ENCODE data around the gene NDUFB6.
"Not testable (repeated sequence)": the region's sequence is repeated elsewhere in the genome, so short reads cannot be mapped to it uniquely, and the experiment has no call there.

NDUFB6 gene

DNA sequence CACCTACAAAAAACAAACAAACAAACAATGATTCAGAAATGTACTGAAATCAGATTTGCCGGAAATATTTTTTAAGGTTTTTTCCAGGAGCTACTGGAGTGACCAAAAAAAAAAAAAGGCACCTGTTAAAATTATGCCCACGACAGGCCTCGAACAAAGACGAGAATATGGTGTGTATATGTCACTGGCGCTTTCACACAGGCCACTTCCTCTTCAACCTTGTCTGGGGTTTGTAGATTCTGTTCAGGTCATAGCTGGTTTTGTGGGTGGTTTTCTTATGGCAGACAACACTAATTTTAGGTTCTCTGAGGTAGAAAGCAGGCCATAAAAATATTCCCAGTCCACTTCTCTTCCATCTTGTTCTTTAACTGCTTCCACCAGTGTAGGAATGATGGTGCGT is 7.0 kb downstream of the NDUFB6 start:
- Histone ChIP-seq H3K9ac (ENCODE audit: low read length) (no peak overlapping the region), H3K27me3 (ENCODE audit: control insufficient read depth, insufficient read depth, low read length) (no peaks in the 10 kb centered on the region), H3K27ac (ENCODE audit: low read length) (no peak overlapping the region), H3K36me3 (ENCODE audit: control insufficient read depth, low read depth, low read length) (peaks cover 34% of the 10 kb centered on the region), H3K9me3 (ENCODE audit: control insufficient read depth, low read depth, low read length) (no peaks in the 10 kb centered on the region), H3K4me3 (ENCODE audit: low read length) (no peak overlapping the region), H3K4me1 (ENCODE audit: control insufficient read depth, low read depth, low read length) (no peaks in the 10 kb centered on the region)

DNA sequence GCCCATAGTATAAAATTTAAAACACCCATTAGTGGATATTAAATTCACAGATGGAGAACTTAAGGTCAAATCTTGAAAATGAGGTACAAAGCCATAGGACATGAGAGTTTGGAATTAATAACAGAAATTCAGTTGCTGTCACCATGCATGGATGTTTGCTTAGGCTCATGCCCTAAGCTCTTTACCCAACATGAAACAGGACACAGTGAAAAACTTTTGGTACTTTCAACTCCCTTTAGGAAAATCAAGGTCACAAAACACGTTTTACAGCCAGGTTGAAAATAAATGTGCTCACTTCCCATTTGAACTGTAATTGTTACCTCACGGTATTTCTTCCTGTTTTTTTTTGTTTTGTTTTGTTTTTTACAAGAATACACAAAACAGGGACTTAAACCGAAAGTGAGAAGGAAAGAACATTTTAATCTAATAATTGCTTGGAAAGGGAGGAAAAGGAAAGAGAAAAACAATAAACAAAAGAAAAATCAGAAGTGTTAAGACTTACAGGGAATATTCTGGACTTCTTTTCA is 14.5 kb downstream of the NDUFB6 start:
- Histone ChIP-seq H3K4me1 (ENCODE audit: control insufficient read depth, low read depth, low read length) (no peaks in the 10 kb centered on the region), H3K36me3 (ENCODE audit: control insufficient read depth, low read depth, low read length) (no peaks in the 10 kb centered on the region), H3K27me3 (ENCODE audit: control insufficient read depth, insufficient read depth, low read length) (no peaks in the 10 kb centered on the region), H3K4me3 (ENCODE audit: low read length) (no peak overlapping the region), H3K27ac (ENCODE audit: low read length) (no peak overlapping the region), H3K9me3 (ENCODE audit: control insufficient read depth, low read depth, low read length) (no peaks in the 10 kb centered on the region), H3K9ac (ENCODE audit: low read length) (no peak overlapping the region)

DNA sequence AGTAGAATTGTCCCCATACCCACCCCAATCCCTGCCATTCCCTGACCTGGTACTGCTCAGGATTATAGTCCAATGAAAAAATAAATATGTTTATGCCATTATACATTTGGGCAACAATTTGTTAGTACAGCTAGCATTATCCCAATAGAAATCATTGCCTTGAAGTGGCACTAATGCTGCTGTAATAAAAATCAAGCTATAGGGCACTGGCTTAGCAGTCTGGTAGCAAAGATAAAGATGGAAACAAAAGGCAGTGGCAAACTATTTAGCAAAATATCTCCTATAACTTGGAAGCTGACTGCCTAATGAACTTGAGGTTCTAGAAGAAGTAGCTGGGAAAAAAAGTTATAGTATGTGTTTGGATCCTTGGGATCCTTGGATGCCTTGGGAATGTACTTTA is 18.4 kb downstream of the NDUFB6 start:
- Histone ChIP-seq H3K27ac (ENCODE audit: low read length) (no peak overlapping the region), H3K36me3 (ENCODE audit: control insufficient read depth, low read depth, low read length) (no peaks in the 10 kb centered on the region), H3K27me3 (ENCODE audit: control insufficient read depth, insufficient read depth, low read length) (no peaks in the 10 kb centered on the region), H3K4me3 (ENCODE audit: low read length) (no peak overlapping the region), H3K4me1 (ENCODE audit: control insufficient read depth, low read depth, low read length) (peaks cover 3% of the 10 kb centered on the region), H3K9me3 (ENCODE audit: control insufficient read depth, low read depth, low read length) (no peaks in the 10 kb centered on the region), H3K9ac (ENCODE audit: low read length) (no peak overlapping the region)

- H3K4me1 ChIP-seq (ENCODE audit: control insufficient read depth, low read depth, low read length), result peaks cover 3% of the 10 kb centered on the region
- no peaks in the 10 kb centered on the region for H3K36me3 ChIP-seq (ENCODE audit: control insufficient read depth, low read depth, low read length)
- no peaks in the 10 kb centered on the region for H3K9me3 ChIP-seq (ENCODE audit: control insufficient read depth, low read depth, low read length)
- no peak overlapping the region for H3K9ac ChIP-seq (ENCODE audit: low read length)
- no peaks in the 10 kb centered on the region for H3K27me3 ChIP-seq (ENCODE audit: control insufficient read depth, insufficient read depth, low read length)
- no peak overlapping the region for H3K4me3 ChIP-seq (ENCODE audit: low read length)
- H3K27ac ChIP-seq (ENCODE audit: low read length), result no peak overlapping the region
Measured at GRCh38 chr9:32554107-32554506, 18.9 kb downstream of the NDUFB6 start.

GRCh38 chr9:32552172-32552872 is 20.6 kb downstream of the NDUFB6 start, which contains the start of the genes SMIM27 and TOPORS:
TSS of gene SMIM27 (plus strand) at chr9:32552327. CDS start at chr9:32552435, 108 bp downstream.
TSS of gene TOPORS (minus strand) at chr9:32552586. CDS start at chr9:32552436, 150 bp downstream.
- Histone ChIP-seq H3K36me3 (ENCODE audit: control insufficient read depth, low read depth, low read length) (no peaks in the 10 kb centered on the region), H3K9ac (ENCODE audit: low read length) (peak within 1 kb of the TSS; percentile 92), H3K4me1 (ENCODE audit: control insufficient read depth, low read depth, low read length) (peaks cover 3% of the 10 kb centered on the region), H3K27me3 (ENCODE audit: control insufficient read depth, insufficient read depth, low read length) (no peaks in the 10 kb centered on the region), H3K27ac (ENCODE audit: low read length) (peak within 1 kb of the TSS; percentile 89), H3K4me3 (ENCODE audit: low read length) (peak within 1 kb of the TSS; percentile 79), H3K9me3 (ENCODE audit: control insufficient read depth, low read depth, low read length) (no peaks in the 10 kb centered on the region)

- H3K27ac ChIP-seq (ENCODE audit: low read length), result peak overlapping the region; percentile 89
- H3K36me3 ChIP-seq (ENCODE audit: control insufficient read depth, low read depth, low read length), result no peaks in the 10 kb centered on the region
- H3K4me3 ChIP-seq (ENCODE audit: low read length), result peak overlapping the region; percentile 79
- no peaks in the 10 kb centered on the region for H3K9me3 ChIP-seq (ENCODE audit: control insufficient read depth, low read depth, low read length)
- peak overlapping the region; percentile 92 for H3K9ac ChIP-seq (ENCODE audit: low read length)
- H3K4me1 ChIP-seq (ENCODE audit: control insufficient read depth, low read depth, low read length), result peaks cover 3% of the 10 kb centered on the region
- H3K27me3 ChIP-seq (ENCODE audit: control insufficient read depth, insufficient read depth, low read length), result no peaks in the 10 kb centered on the region
Measured at GRCh38 chr9:32551276-32552051, 21.5 kb downstream of the NDUFB6 start.

- Histone ChIP-seq H3K27ac (ENCODE audit: low read length) (peak overlapping the region; percentile 89), H3K36me3 (ENCODE audit: control insufficient read depth, low read depth, low read length) (no peaks in the 10 kb centered on the region)
Measured at GRCh38 chr9:32550562-32551275, 22.2 kb downstream of the NDUFB6 start.

GRCh38 chr9:32550150-32550561 is 22.8 kb downstream of the NDUFB6 start:
- Histone ChIP-seq H3K9me3 (ENCODE audit: control insufficient read depth, low read depth, low read length) (no peaks in the 10 kb centered on the region), H3K4me3 (ENCODE audit: low read length) (peak overlapping the region; percentile 79), H3K36me3 (ENCODE audit: control insufficient read depth, low read depth, low read length) (no peaks in the 10 kb centered on the region), H3K27ac (ENCODE audit: low read length) (peak overlapping the region; percentile 64), H3K4me1 (ENCODE audit: control insufficient read depth, low read depth, low read length) (peaks cover 3% of the 10 kb centered on the region), H3K27me3 (ENCODE audit: control insufficient read depth, insufficient read depth, low read length) (no peaks in the 10 kb centered on the region), H3K9ac (ENCODE audit: low read length) (peak overlapping the region; percentile 92)

More at GRCh38 chr9:32550562-32551275, 22.2 kb downstream of the NDUFB6 start:
- Histone ChIP-seq H3K4me3 (ENCODE audit: low read length) (peak overlapping the region; percentile 79), H3K9ac (ENCODE audit: low read length) (peak overlapping the region; percentile 92), H3K4me1 (ENCODE audit: control insufficient read depth, low read depth, low read length) (peaks cover 3% of the 10 kb centered on the region), H3K27me3 (ENCODE audit: control insufficient read depth, insufficient read depth, low read length) (no peaks in the 10 kb centered on the region), H3K9me3 (ENCODE audit: control insufficient read depth, low read depth, low read length) (no peaks in the 10 kb centered on the region)

GRCh38 chr9:32548213-32548612 is 24.7 kb downstream of the NDUFB6 start:
- H3K4me1 ChIP-seq (ENCODE audit: control insufficient read depth, low read depth, low read length); H3K9ac ChIP-seq (ENCODE audit: low read length); H3K27ac ChIP-seq (ENCODE audit: low read length); H3K27me3 ChIP-seq (ENCODE audit: control insufficient read depth, insufficient read depth, low read length); H3K36me3 ChIP-seq (ENCODE audit: control insufficient read depth, low read depth, low read length); H3K4me3 ChIP-seq (ENCODE audit: low read length); H3K9me3 ChIP-seq (ENCODE audit: control insufficient read depth, low read depth, low read length): not testable (repeated sequence)

DNA sequence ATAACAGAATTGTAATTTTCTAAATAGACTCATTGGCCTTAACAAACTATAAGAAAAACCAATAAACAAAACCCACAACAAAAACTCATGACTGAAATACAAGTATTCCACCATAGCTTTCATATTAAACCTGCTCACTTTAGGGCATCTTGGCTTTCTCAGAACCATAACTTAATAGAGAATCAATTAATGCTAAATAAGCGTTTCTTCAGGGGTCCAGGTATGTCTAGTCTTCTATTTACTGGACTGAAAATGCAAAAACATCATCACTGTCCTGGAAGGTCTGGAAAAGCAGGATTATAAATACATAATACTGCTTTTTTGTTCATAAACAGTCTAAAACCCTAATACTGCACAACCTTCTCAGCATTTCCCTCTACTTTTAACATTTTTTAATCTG is 27.1 kb downstream of the NDUFB6 start:
- H3K27me3 ChIP-seq (ENCODE audit: control insufficient read depth, insufficient read depth, low read length), result no peaks in the 10 kb centered on the region
- H3K9me3 ChIP-seq (ENCODE audit: control insufficient read depth, low read depth, low read length), result no peaks in the 10 kb centered on the region
- no peak overlapping the region for H3K9ac ChIP-seq (ENCODE audit: low read length)
- H3K36me3 ChIP-seq (ENCODE audit: control insufficient read depth, low read depth, low read length), result peaks cover 30% of the 10 kb centered on the region
- peaks cover 3% of the 10 kb centered on the region for H3K4me1 ChIP-seq (ENCODE audit: control insufficient read depth, low read depth, low read length)
- H3K27ac ChIP-seq (ENCODE audit: low read length), result no peak overlapping the region
- H3K4me3 ChIP-seq (ENCODE audit: low read length), result no peak overlapping the region

GRCh38 chr9:32543047-32543446 is 29.9 kb downstream of the NDUFB6 start:
- peaks cover 36% of the 10 kb centered on the region for H3K36me3 ChIP-seq (ENCODE audit: control insufficient read depth, low read depth, low read length)
- H3K9ac ChIP-seq (ENCODE audit: low read length), result no peak overlapping the region
- H3K4me3 ChIP-seq (ENCODE audit: low read length), result no peak overlapping the region
- no peaks in the 10 kb centered on the region for H3K9me3 ChIP-seq (ENCODE audit: control insufficient read depth, low read depth, low read length)
- H3K4me1 ChIP-seq (ENCODE audit: control insufficient read depth, low read depth, low read length), result no peaks in the 10 kb centered on the region
- no peak overlapping the region for H3K27ac ChIP-seq (ENCODE audit: low read length)
- no peaks in the 10 kb centered on the region for H3K27me3 ChIP-seq (ENCODE audit: control insufficient read depth, insufficient read depth, low read length)
